ENCODE results near the gene PRPF19. TPM values are rescaled to one million over a fixed set of nuclear protein-coding genes. Genes with fewer than 3 reads are reported as not detected.

The PRPF19 gene
- total RNA-seq, 1 experiment from 2014 or later: 116 TPM

DNA sequence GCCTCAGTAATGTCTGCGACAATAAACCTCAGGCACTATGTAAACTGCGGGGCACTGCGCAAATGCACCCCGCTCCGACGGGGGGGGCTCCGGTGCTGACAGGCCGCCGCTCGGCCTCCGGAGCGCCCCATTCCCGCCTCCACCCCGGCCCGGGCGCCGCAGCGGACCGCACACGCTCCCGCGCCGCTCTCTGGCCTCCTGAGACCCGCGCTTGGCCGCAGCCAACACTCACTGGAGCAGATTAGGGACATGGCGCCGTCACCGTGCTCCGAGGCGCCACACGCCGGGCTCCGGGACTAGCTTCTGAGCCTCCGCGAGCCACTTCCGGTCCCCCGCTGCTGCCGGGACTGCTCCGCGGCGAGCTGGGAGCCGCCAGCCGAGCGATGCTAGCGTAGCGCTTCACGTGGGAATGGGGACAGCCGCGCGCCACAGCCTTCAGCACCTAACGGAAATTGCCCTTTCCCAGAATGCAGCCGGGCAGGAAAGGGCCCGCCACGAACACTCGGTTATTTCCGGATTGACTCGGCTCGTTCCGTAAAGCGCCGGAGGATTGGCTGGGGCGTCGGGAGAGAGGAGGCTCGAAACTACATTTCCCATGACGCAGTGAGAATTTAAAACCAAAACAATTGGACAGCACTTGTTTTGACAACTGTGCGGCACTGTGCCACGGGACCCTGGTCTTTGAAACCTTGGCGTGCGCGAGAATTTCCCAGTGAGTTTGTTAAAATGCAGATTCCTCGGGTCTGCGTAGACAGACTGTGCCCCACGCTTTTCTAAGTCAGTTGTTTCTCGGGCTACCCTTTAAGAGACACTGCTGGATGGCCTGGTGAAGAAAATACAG is at the start of gene PRPF19 (continued):
- TF ChIP-seq, protein P1, sequence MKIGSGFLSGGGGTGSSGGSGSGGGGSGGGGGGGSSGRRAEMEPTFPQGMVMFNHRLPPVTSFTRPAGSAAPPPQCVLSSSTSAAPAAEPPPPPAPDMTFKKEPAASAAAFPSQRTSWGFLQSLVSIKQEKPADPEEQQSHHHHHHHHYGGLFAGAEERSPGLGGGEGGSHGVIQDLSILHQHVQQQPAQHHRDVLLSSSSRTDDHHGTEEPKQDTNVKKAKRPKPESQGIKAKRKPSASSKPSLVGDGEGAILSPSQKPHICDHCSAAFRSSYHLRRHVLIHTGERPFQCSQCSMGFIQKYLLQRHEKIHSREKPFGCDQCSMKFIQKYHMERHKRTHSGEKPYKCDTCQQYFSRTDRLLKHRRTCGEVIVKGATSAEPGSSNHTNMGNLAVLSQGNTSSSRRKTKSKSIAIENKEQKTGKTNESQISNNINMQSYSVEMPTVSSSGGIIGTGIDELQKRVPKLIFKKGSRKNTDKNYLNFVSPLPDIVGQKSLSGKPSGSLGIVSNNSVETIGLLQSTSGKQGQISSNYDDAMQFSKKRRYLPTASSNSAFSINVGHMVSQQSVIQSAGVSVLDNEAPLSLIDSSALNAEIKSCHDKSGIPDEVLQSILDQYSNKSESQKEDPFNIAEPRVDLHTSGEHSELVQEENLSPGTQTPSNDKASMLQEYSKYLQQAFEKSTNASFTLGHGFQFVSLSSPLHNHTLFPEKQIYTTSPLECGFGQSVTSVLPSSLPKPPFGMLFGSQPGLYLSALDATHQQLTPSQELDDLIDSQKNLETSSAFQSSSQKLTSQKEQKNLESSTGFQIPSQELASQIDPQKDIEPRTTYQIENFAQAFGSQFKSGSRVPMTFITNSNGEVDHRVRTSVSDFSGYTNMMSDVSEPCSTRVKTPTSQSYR (CRISPR knock-in tag; IDR thresholded peaks at IDR 0.05): no peak
- TF ChIP-seq TEAD4 (CRISPR knock-in tag; IDR thresholded peaks at IDR 0.05): no peak
- no peak for TF ChIP-seq JAZF1 (CRISPR knock-in tag; IDR thresholded peaks at IDR 0.05)
- TF ChIP-seq TEAD1 (CRISPR knock-in tag; IDR thresholded peaks at IDR 0.05): peak; percentile 24; the same call in 1 of the 2 replicates
- TF ChIP-seq FOXK1 (CRISPR knock-in tag; IDR thresholded peaks at IDR 0.05): peak; percentile 65
- TF ChIP-seq, protein P2, sequence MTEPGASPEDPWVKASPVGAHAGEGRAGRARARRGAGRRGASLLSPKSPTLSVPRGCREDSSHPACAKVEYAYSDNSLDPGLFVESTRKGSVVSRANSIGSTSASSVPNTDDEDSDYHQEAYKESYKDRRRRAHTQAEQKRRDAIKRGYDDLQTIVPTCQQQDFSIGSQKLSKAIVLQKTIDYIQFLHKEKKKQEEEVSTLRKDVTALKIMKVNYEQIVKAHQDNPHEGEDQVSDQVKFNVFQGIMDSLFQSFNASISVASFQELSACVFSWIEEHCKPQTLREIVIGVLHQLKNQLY (CRISPR knock-in tag; IDR thresholded peaks at IDR 0.05): no peak
- TF ChIP-seq ATF1 (CRISPR knock-in tag; IDR thresholded peaks at IDR 0.05): no peak
- TF ChIP-seq, protein P3, sequence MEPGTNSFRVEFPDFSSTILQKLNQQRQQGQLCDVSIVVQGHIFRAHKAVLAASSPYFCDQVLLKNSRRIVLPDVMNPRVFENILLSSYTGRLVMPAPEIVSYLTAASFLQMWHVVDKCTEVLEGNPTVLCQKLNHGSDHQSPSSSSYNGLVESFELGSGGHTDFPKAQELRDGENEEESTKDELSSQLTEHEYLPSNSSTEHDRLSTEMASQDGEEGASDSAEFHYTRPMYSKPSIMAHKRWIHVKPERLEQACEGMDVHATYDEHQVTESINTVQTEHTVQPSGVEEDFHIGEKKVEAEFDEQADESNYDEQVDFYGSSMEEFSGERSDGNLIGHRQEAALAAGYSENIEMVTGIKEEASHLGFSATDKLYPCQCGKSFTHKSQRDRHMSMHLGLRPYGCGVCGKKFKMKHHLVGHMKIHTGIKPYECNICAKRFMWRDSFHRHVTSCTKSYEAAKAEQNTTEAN (CRISPR knock-in tag; IDR thresholded peaks at IDR 0.05): 0 out of 2 replicates have a peak, but pooled peaks have one; percentile 39
- TF ChIP-seq JUN (CRISPR knock-in tag; IDR thresholded peaks at IDR 0.05): no peak
- TF ChIP-seq, protein P4, sequence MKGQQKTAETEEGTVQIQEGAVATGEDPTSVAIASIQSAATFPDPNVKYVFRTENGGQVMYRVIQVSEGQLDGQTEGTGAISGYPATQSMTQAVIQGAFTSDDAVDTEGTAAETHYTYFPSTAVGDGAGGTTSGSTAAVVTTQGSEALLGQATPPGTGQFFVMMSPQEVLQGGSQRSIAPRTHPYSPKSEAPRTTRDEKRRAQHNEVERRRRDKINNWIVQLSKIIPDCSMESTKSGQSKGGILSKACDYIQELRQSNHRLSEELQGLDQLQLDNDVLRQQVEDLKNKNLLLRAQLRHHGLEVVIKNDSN (CRISPR knock-in tag; IDR thresholded peaks at IDR 0.05): peak; percentile 57; the same call in 1 of the 2 replicates
- TF ChIP-seq SOX15 (CRISPR knock-in tag; IDR thresholded peaks at IDR 0.05): no peak
- TF ChIP-seq TCF7 (CRISPR knock-in tag; IDR thresholded peaks at IDR 0.05; ENCODE audit: low read depth): no peak
- peak; percentile 6; the same call in 1 of the 2 replicates for TF ChIP-seq ZNF317 (CRISPR knock-in tag; IDR thresholded peaks at IDR 0.05; ENCODE audit: borderline replicate concordance, low read depth)
- TF ChIP-seq, protein P5, sequence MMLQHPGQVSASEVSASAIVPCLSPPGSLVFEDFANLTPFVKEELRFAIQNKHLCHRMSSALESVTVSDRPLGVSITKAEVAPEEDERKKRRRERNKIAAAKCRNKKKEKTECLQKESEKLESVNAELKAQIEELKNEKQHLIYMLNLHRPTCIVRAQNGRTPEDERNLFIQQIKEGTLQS (CRISPR knock-in tag; conservative IDR thresholded peaks at IDR 0.05): no peak
- peak; percentile 95; the same call in 1 of the 2 replicates for TF ChIP-seq KAT7 (CRISPR knock-in tag; IDR thresholded peaks at IDR 0.05; ENCODE audit: borderline replicate concordance)
- TF ChIP-seq, protein P6, sequence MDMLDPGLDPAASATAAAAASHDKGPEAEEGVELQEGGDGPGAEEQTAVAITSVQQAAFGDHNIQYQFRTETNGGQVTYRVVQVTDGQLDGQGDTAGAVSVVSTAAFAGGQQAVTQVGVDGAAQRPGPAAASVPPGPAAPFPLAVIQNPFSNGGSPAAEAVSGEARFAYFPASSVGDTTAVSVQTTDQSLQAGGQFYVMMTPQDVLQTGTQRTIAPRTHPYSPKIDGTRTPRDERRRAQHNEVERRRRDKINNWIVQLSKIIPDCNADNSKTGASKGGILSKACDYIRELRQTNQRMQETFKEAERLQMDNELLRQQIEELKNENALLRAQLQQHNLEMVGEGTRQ (CRISPR knock-in tag; IDR thresholded peaks at IDR 0.05): peak; percentile 55; the same call in 1 of the 2 replicates
- TF ChIP-seq SMAD4 (CRISPR knock-in tag; IDR thresholded peaks at IDR 0.05): no peak
- TF ChIP-seq, protein P7, sequence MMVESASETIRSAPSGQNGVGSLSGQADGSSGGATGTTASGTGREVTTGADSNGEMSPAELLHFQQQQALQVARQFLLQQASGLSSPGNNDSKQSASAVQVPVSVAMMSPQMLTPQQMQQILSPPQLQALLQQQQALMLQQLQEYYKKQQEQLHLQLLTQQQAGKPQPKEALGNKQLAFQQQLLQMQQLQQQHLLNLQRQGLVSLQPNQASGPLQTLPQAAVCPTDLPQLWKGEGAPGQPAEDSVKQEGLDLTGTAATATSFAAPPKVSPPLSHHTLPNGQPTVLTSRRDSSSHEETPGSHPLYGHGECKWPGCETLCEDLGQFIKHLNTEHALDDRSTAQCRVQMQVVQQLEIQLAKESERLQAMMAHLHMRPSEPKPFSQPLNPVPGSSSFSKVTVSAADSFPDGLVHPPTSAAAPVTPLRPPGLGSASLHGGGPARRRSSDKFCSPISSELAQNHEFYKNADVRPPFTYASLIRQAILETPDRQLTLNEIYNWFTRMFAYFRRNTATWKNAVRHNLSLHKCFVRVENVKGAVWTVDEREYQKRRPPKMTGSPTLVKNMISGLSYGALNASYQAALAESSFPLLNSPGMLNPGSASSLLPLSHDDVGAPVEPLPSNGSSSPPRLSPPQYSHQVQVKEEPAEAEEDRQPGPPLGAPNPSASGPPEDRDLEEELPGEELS (CRISPR knock-in tag; IDR thresholded peaks at IDR 0.05): 0 out of 2 replicates have a peak, but pooled peaks have one; percentile 52
- peak; percentile 74; the same call in 1 of the 2 replicates for TF ChIP-seq SMAD3 (CRISPR knock-in tag; IDR thresholded peaks at IDR 0.05; ENCODE audit: borderline replicate concordance)
- peak; percentile 79 for TF ChIP-seq FOXP1 (CRISPR knock-in tag; IDR thresholded peaks at IDR 0.05; ENCODE audit: borderline replicate concordance)
- 0 out of 2 replicates have a peak, but pooled peaks have one; percentile 72 for TF ChIP-seq MYBL2 (CRISPR knock-in tag; IDR thresholded peaks at IDR 0.05)
- no peak for TF ChIP-seq ZNF423 (CRISPR knock-in tag; IDR thresholded peaks at IDR 0.05)
- TF ChIP-seq, protein P8, sequence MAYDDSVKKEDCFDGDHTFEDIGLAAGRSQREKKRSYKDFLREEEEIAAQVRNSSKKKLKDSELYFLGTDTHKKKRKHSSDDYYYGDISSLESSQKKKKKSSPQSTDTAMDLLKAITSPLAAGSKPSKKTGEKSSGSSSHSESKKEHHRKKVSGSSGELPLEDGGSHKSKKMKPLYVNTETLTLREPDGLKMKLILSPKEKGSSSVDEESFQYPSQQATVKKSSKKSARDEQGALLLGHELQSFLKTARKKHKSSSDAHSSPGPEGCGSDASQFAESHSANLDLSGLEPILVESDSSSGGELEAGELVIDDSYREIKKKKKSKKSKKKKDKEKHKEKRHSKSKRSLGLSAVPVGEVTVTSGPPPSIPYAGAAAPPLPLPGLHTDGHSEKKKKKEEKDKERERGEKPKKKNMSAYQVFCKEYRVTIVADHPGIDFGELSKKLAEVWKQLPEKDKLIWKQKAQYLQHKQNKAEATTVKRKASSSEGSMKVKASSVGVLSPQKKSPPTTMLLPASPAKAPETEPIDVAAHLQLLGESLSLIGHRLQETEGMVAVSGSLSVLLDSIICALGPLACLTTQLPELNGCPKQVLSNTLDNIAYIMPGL (CRISPR knock-in tag; IDR thresholded peaks at IDR 0.05): peak; percentile 76; the same call in 1 of the 2 replicates
- no peak for TF ChIP-seq ZNF121 (CRISPR knock-in tag; IDR thresholded peaks at IDR 0.05)
